ENCODE results near the gene UQCC3. TPM values are rescaled to one million over a fixed set of nuclear protein-coding genes. Genes with fewer than 3 reads are reported as not detected.

UQCC3 gene
- total RNA-seq, 1 donor from 2014 or later = 15.0 TPM

DNA sequence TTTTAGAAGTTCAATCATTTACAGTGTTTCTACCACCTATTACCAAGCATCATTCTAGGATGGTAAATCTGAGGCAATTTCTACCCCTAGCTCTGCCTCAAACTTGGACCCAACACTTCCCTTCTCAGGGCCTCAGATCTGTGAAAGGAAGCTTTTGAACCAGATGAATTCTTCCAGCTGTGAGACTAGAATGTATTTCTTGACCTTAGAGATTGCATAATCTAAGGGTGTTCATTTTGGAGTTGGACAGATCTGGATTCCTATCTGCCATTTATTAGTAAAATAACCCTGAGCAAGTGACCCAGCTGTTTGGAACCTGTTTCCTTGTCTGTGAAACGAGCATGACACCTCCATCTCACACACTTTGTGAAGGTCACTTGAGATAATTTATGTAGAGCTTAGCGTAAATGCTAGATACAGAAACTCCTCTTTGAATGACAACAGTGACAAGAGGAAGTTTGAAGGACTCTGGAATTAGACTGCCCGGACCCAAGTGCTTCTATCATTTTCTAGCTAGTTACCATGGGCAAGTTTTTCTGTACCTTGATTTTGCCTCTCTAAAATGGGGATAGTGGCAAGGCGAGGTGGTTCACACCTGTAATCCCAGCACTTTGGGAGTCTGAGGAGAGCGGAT lies 14.6 kb upstream of the UQCC3 start:
- no peaks in the 10 kb centered on the region for H3K9me3 Mint-ChIP-seq
- no peak overlapping the region for H3K27ac Mint-ChIP-seq (ENCODE audit: unreplicated experiment)
- peak overlapping the region; percentile 28 for H3K4me3 Mint-ChIP-seq
- H3K27me3 Mint-ChIP-seq (ENCODE audit: low read depth) = no peaks in the 10 kb centered on the region
- peaks cover 14% of the 10 kb centered on the region for H3K4me1 Mint-ChIP-seq
- TF ChIP-seq, protein P1, sequence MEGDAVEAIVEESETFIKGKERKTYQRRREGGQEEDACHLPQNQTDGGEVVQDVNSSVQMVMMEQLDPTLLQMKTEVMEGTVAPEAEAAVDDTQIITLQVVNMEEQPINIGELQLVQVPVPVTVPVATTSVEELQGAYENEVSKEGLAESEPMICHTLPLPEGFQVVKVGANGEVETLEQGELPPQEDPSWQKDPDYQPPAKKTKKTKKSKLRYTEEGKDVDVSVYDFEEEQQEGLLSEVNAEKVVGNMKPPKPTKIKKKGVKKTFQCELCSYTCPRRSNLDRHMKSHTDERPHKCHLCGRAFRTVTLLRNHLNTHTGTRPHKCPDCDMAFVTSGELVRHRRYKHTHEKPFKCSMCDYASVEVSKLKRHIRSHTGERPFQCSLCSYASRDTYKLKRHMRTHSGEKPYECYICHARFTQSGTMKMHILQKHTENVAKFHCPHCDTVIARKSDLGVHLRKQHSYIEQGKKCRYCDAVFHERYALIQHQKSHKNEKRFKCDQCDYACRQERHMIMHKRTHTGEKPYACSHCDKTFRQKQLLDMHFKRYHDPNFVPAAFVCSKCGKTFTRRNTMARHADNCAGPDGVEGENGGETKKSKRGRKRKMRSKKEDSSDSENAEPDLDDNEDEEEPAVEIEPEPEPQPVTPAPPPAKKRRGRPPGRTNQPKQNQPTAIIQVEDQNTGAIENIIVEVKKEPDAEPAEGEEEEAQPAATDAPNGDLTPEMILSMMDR (conservative IDR thresholded peaks at IDR 0.05) = no peak
- no peak for DNase-seq (ENCODE audit: low read depth, low spot score)
- H3K36me3 Mint-ChIP-seq (ENCODE audit: low read depth) = no peaks in the 10 kb centered on the region

DNA sequence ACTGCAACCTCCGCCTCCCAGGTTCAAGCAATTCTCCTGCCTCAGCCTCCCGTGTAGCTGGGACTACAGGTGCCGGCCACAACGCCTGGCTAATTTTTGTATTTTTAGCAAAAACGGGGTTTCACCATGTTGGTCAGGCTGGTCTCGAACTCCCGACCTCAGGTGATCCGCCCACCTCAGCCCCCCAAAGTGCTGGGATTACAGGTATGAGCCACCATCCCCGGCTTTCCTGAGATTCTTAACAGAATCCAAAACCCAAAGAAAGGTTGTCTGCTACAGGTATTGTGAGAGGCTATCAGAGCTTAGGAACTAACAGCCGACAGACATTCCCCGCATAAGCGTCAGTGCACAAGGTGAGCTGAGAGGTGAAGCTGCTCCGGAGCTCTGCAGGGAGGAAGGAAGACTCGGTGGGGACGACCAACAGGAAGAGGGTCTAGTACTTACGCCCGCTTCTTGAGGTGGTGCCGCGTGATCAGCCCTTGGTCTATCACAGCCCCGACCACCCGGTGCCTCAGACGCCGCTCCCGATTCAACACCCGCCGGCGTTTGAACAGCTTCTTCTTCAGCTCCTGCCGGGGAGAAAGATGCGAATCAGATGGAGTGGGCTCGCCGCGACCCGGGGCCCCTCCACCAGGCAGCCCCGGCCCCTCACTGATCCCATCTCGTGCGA lies 6.9 kb upstream of the UQCC3 start:
- Mint-ChIP-seq H3K9me3 (no peaks in the 10 kb centered on the region), H3K27ac (ENCODE audit: unreplicated experiment) (peak overlapping the region; percentile 98), H3K4me1 (peaks cover 33% of the 10 kb centered on the region), H3K36me3 (ENCODE audit: low read depth) (peaks cover 15% of the 10 kb centered on the region), H3K4me3 (peak overlapping the region; percentile 100), H3K27me3 (ENCODE audit: low read depth) (peaks cover 6% of the 10 kb centered on the region)
- no peak for DNase-seq (ENCODE audit: low read depth, low spot score)
- TF ChIP-seq, protein P1 (conservative IDR thresholded peaks at IDR 0.05) = no peak

DNA sequence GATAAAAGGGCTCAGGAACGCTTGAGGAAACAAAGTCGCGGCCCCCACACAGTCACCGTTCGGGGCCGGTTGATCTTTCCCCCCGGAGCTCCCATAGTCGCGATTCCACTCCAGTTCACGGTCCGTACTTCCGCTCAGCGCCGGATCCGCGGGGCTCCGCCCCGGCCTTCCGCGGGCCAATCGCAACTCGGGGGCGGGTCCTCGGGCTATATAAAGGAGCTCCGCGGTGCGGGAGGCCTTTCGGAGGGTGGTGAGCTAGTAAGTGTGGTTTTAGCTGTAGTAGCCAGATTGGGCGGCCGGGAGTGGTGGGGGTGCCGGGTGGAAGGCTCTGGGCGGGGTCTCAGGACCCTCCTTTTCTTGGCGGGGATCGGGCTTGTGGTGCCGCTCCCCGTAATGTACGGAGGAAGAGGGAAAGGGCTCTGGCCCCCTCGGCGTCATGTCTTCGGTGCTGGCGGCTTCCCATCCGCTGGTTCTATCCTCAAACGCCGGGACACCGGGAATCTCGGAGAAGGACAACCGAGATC lies 6.3 kb upstream of the UQCC3 start, which contains the start of the genes C11orf98 and CSKMT:
C11orf98 (minus strand) TSS at position 136 of the 524 bp plus-strand sequence; CDS start at position 95, 41 bp downstream.
CSKMT (plus strand) TSS at position 238 of the 524 bp plus-strand sequence. CDS start 568 bp downstream, outside the sequence.
- H3K9me3 Mint-ChIP-seq = no peaks in the 10 kb centered on the region
- peak within 1 kb of the TSS; percentile 100 for H3K4me3 Mint-ChIP-seq
- peaks cover 15% of the 10 kb centered on the region for H3K36me3 Mint-ChIP-seq (ENCODE audit: low read depth)
- peaks cover 39% of the 10 kb centered on the region for H3K4me1 Mint-ChIP-seq
- peaks cover 6% of the 10 kb centered on the region for H3K27me3 Mint-ChIP-seq (ENCODE audit: low read depth)
- peak; percentile 99 for DNase-seq (ENCODE audit: low read depth, low spot score)
- peak within 1 kb of the TSS; percentile 98 for H3K27ac Mint-ChIP-seq (ENCODE audit: unreplicated experiment)
- TF ChIP-seq, protein P1 (conservative IDR thresholded peaks at IDR 0.05) = no peak

DNA sequence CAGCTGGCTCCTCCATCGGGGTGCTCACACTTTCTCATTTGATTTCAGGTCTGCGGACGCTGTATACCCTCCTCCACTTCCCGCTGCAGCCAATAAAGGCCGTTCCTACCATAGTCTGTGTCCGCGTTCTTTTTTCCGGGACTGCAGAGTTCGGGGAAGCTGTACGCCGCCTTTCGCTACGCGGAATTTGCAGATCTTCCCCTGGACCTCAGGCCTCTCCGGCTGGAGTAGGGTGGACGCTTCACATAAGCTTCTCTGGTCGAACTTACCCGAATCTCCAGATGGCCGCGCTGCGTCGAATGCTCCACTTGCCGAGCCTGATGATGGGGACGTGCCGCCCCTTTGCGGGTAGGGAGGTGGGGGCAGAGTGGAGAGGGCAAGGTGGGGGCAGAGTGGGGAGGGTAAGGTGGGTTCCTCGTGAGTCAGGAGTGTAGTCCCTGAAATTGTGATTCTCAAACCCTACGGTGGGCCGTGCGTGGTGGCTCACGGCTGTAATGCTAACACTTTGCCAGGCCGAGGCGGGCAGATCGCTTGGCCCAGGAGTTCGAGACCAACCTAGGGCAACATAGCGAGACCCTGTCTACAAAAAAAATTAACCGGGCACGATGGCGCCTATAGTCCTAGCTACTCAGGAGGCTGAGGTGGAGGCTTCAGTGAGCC lies 5.7 kb upstream of the UQCC3 start:
- Mint-ChIP-seq H3K36me3 (ENCODE audit: low read depth) (peaks cover 15% of the 10 kb centered on the region), H3K4me3 (peak overlapping the region; percentile 100)

More for the DNA sequence above, 5.7 kb upstream of the UQCC3 start:
- DNase-seq (ENCODE audit: low read depth, low spot score) = no peak
- TF ChIP-seq, protein P1 (conservative IDR thresholded peaks at IDR 0.05) = no peak
- peak overlapping the region; percentile 98 for H3K27ac Mint-ChIP-seq (ENCODE audit: unreplicated experiment)
- peaks cover 42% of the 10 kb centered on the region for H3K4me1 Mint-ChIP-seq
- peaks cover 6% of the 10 kb centered on the region for H3K27me3 Mint-ChIP-seq (ENCODE audit: low read depth)
- H3K9me3 Mint-ChIP-seq = no peaks in the 10 kb centered on the region

Measured in neural crest cell (in vitro differentiated cells).